Liver (tissue), 9 donors: Measurements from ENCODE around the gene HPN. TPM values are rescaled to one million over a fixed set of nuclear protein-coding genes. Genes with fewer than 3 reads are reported as not detected.

Experiments used
- DNase-seq: peaks from one replicate; pipeline ENCODE4 v3.0.0-alpha.2; 2017; ENCODE audit warnings: low spot score
- H3K27ac ChIP-seq, 2 donors: one replicate each; pipeline ENCODE4 v1.7.0; 2013; ENCODE audit warnings: inconsistent platforms in 2 of 2, low read length in 2 of 2, control low read depth in 1 of 2, low read depth in 1 of 2, mild to moderate bottlenecking in 1 of 2
- H3K27me3 ChIP-seq, 4 donors: one replicate each; pipeline versions ENCODE4 v1.6.1 to v1.7.0; 2013; ENCODE audit warnings: low read length in 3 of 4, inconsistent platforms in 1 of 4, mild to moderate bottlenecking in 1 of 4, moderate library complexity in 1 of 4; ENCODE audit not compliant: control insufficient read depth in 4 of 4, insufficient read depth in 4 of 4
- H3K36me3 ChIP-seq, 4 donors: one replicate each; pipeline versions ENCODE4 v1.6.1 to v1.7.0; 2013; ENCODE audit warnings: low read length in 3 of 4, mild to moderate bottlenecking in 3 of 4, low read depth in 1 of 4, moderate library complexity in 1 of 4; ENCODE audit not compliant: control insufficient read depth in 4 of 4, insufficient read depth in 3 of 4
- H3K4me1 ChIP-seq, 4 donors: one replicate each; pipeline versions ENCODE4 v1.6.1 to v1.7.0; 2013; ENCODE audit warnings: low read length in 3 of 4, mild to moderate bottlenecking in 3 of 4, moderate library complexity in 1 of 4; ENCODE audit not compliant: control insufficient read depth in 4 of 4, insufficient read depth in 4 of 4
- H3K4me3 ChIP-seq, 3 donors: one replicate each; pipeline versions ENCODE4 v1.6.1 to v1.7.0; 2013; ENCODE audit warnings: low read length in 3 of 3, control low read depth in 1 of 3, low read depth in 1 of 3, mild to moderate bottlenecking in 1 of 3
- H3K9ac ChIP-seq, 2 donors: one replicate each; pipeline ENCODE4 v1.7.0; 2013; ENCODE audit warnings: low read length in 2 of 2, mild to moderate bottlenecking in 2 of 2, moderate library complexity in 2 of 2, control low read depth in 1 of 2, low read depth in 1 of 2
- H3K9me3 ChIP-seq, 4 donors: one replicate each; pipeline versions ENCODE4 v1.6.1 to v1.7.0; 2013; ENCODE audit warnings: low read length in 3 of 4; ENCODE audit not compliant: control insufficient read depth in 4 of 4
- ATF3 ChIP-seq: IDR thresholded peaks from 2 replicates; pipeline ENCODE4 v1.6.1; 2016; ENCODE audit warnings: antibody characterized with exemption
- CTCF ChIP-seq: fragments of 150-350 bp; IDR thresholded peaks from 2 replicates; pipeline ENCODE4 v1.5.1; 2017; ENCODE audit warnings: improper control_type of control experiment, low read depth, low read length; ENCODE audit not compliant: missing input control
- EGR1 ChIP-seq, 2 donors: IDR thresholded peaks; 2 replicates each; pipeline ENCODE4 v1.6.1; 2016 to 2018; ENCODE audit warnings: antibody characterized with exemption in 2 of 2, low read depth in 2 of 2
- FOXA2 ChIP-seq: IDR thresholded peaks from 2 replicates; pipeline ENCODE4 v1.6.1; 2016; ENCODE audit warnings: antibody characterized with exemption
- GABPA ChIP-seq, 2 donors: IDR thresholded peaks in 1 of 2; conservative IDR thresholded peaks in 1 of 2; 2 replicates each; pipeline ENCODE4 v1.6.1; 2016; ENCODE audit warnings: antibody characterized with exemption in 2 of 2, mild to moderate bottlenecking in 1 of 2, moderate library complexity in 1 of 2
- HNF4A ChIP-seq, 2 donors: conservative IDR thresholded peaks; 2 replicates each; pipeline ENCODE4 v1.6.1; 2016; ENCODE audit warnings: antibody characterized with exemption in 2 of 2, mild to moderate bottlenecking in 2 of 2
- HNF4G ChIP-seq: IDR thresholded peaks from 2 replicates; pipeline ENCODE4 v1.6.1; 2016; ENCODE audit warnings: antibody characterized with exemption
- JUND ChIP-seq, 2 donors: IDR thresholded peaks; 2 replicates each; pipeline ENCODE4 v1.6.1; 2016; ENCODE audit warnings: antibody characterized with exemption in 2 of 2
- NR2F2 ChIP-seq: IDR thresholded peaks from 2 replicates; pipeline ENCODE4 v1.6.1; 2016; ENCODE audit warnings: antibody characterized with exemption
- RAD21 ChIP-seq, 2 donors: IDR thresholded peaks; 2 replicates each; pipeline ENCODE4 v1.6.1; 2016; ENCODE audit warnings: antibody characterized with exemption in 2 of 2, mild to moderate bottlenecking in 2 of 2
- REST ChIP-seq: IDR thresholded peaks from 2 replicates; pipeline ENCODE4 v1.6.1; 2016; ENCODE audit warnings: antibody characterized with exemption, mild to moderate bottlenecking
- RXRA ChIP-seq, 2 donors: IDR thresholded peaks; 2 replicates each; pipeline ENCODE4 v1.6.1; 2017 to 2018; ENCODE audit warnings: antibody characterized with exemption in 2 of 2, mild to moderate bottlenecking in 1 of 2
- SP1 ChIP-seq: IDR thresholded peaks from 2 replicates; pipeline ENCODE4 v1.6.1; 2018; ENCODE audit warnings: antibody characterized with exemption, mild to moderate bottlenecking
- TAF1 ChIP-seq: conservative IDR thresholded peaks from 2 replicates; pipeline ENCODE4 v1.6.1; 2016; ENCODE audit warnings: antibody characterized with exemption, mild to moderate bottlenecking
- YY1 ChIP-seq: IDR thresholded peaks from 2 replicates; pipeline ENCODE4 v1.6.1; 2016; ENCODE audit warnings: antibody characterized with exemption, mild to moderate bottlenecking
- ZBTB33 ChIP-seq: IDR thresholded peaks from 2 replicates; pipeline ENCODE4 v1.6.1; 2016; ENCODE audit warnings: antibody characterized with exemption
- WGBS: extraction: QIAGEN DNeasy Blood & Tissue Kit; methylation state at CpG from one replicate; pipeline ENCODE4 v1.1.7; 2013; 5-methylcytosine and 5-hydroxymethylcytosine counted together
- polyA plus RNA-seq, 2 donors: library from polyadenylated mRNA; stranded (reverse) in 1 of 2; unstranded in 1 of 2; fragments of 200-250 nt in 1 of 2; fragments of >200 nt in 1 of 2; fragmentation: Nextera tagmentation in 1 of 2; extraction: Ambion mirVana in 1 of 2; gene quantifications; one replicate each; pipeline versions ENCODE4 v1.2.1 to v1.2.3, GENCODE V29; 2013 to 2015
- total RNA-seq, 2 donors: library from RNA; depleted of rRNA; stranded (reverse); fragments of >200 nt; gene quantifications; one replicate each; pipeline ENCODE4 v1.2.3, GENCODE V29; 2014
- TF ChIP-seq, protein P1 (sequence below): IDR thresholded peaks from 2 replicates; pipeline ENCODE4 v1.6.1; 2016; ENCODE audit warnings: antibody characterized with exemption
- donor health status: healthy.
- donor health status: healthy.
- donor health status: healthy.
- donor health status: healthy.
- donor health status: healthy.

The HPN gene
- total and polyA plus RNA-seq, 4 donors, result 130 to 535 (median 335) TPM

DNA sequence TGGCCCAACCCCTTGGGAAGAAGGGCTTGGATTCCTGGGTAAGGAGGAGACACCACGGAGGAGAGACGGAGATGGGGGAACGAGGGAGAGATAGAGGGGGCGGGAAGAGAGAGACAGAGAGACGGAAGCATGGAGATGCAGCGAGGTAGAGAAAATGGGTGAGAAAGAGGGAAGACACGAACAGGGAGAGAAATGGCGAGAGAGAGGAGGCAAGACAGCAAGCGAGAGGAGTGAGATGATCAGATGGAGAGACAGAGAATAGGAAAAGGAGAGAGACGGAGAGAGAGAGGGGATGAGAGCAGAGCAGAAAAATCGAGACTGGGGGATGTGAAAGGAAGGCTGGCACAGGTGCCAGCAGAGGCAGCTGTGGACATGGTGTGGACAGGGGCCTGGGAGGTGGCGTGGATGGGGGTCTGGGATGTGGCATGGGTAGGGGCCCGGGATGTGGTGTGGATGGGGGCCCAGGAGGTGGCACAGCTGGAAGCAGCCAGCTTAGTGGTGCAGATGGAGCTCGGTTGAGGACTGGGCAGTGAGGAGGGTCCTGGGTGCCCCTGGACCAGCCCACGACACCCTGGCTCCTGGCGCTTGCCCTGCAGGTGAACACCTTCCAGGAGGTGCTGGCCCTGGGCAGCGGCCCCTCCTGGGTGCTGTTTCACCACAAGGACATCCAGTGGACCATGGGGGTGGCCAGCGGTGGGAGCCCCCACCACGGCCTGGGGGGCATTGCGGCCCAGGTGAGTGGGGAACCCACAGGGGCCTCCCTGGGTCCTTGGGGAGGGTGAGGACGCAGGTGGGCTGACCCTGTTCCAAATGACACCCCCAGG is 33.9 kb downstream of the HPN start:
- Histone ChIP-seq H3K9ac (no peak overlapping the region), H3K27me3 (no peaks in the 10 kb centered on the region), H3K27ac (no peak overlapping the region), H3K36me3 (no peaks in the 10 kb centered on the region), H3K4me3 (no peak overlapping the region), H3K4me1 (peaks cover 3 to 4% (median 3%) of the 10 kb centered on the region in 4 donors), H3K9me3 (peaks cover 0 to 3% (median 2%) of the 10 kb centered on the region in 4 donors)
- TF ChIP-seq HNF4G (no peak), REST (no peak), YY1 (no peak), TAF1 (no peak), RXRA (IDR thresholded peaks at IDR 0.05) (no peak), JUND (IDR thresholded peaks at IDR 0.05) (no peak), NR2F2 (no peak), ZBTB33 (no peak), HNF4A (conservative IDR thresholded peaks at IDR 0.05) (no peak), FOXA2 (no peak), GABPA (IDR thresholded peaks at IDR 0.05 in 1 of 2, conservative IDR thresholded peaks at IDR 0.05 in 1 of 2) (no peak)
- TF ChIP-seq, protein P1, sequence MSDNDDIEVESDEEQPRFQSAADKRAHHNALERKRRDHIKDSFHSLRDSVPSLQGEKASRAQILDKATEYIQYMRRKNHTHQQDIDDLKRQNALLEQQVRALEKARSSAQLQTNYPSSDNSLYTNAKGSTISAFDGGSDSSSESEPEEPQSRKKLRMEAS, result no peak
- 93% methylated on average over 21 of the region's 21 CpGs for WGBS
- no peak for DNase-seq

DNA sequence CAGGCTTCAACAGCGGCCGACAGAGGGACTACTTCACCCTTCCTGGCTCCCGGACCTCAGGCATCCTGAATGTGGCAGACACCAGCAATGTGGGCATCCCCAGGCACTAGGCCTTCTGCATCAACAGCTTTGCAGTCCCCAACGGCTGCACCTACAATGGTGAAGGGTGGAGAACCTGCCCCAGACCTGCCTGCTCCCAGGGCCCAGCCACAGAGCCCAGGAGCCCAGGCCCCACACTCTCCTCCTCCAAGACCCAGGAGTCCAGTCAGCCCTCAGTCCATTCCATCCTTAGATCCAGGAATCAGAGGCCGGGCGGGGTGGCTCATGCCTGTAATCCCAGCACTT is 34.5 kb downstream of the HPN start:
- Histone ChIP-seq H3K4me3 (no peak overlapping the region), H3K27ac (no peak overlapping the region), H3K9me3 (no peaks in the 10 kb centered on the region), H3K36me3 (no peaks in the 10 kb centered on the region), H3K27me3 (no peaks in the 10 kb centered on the region), H3K4me1 (peaks cover 8 to 10% (median 8%) of the 10 kb centered on the region in 4 donors), H3K9ac (no peak overlapping the region)
- DNase-seq, result no peak
- TF ChIP-seq GABPA (IDR thresholded peaks at IDR 0.05 in 1 of 2, conservative IDR thresholded peaks at IDR 0.05 in 1 of 2) (no peak), YY1 (no peak), FOXA2 (no peak), JUND (IDR thresholded peaks at IDR 0.05) (no peak), EGR1 (IDR thresholded peaks at IDR 0.05; ENCODE audit: low read depth in 2 of 2) (no peak), HNF4G (no peak), TAF1 (no peak), SP1 (no peak), RXRA (IDR thresholded peaks at IDR 0.05) (no peak), CTCF (no peak), REST (no peak), NR2F2 (no peak), RAD21 (IDR thresholded peaks at IDR 0.05) (no peak), ATF3 (no peak)
- TF ChIP-seq, protein P1, result no peak
- 88% methylated on average over 6 of the region's 6 CpGs for whole genome bisulfite sequencing
